ENCODE results near the gene PRSS50.
"Not testable (repeated sequence)": the region's sequence is repeated elsewhere in the genome, so short reads cannot be mapped to it uniquely, and the experiment has no call there.

Gene PRSS50

DNA sequence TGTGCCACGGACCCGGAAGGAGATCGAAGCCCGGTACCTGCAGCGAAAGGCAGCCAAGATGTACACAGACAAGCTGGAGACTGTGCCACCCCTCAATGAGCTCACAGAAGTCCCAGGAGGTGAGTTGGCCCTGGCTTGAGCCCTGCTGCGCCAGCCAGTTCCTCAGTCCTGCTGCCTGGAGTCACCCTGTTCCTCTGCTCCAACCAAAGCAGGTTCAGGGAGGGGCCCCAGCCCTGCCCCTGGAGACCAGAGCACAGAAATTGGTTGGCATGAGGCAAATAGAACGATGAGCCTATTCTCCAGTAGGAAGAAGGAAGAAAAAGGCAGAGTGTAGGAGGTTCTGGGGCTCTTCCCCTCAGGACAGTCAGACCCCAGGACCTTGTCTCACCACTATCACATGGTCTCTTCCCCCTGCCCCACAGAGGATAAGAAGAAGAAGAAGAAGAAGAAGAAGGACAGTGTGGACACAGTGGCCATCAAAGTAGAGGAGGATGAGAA is 8.5 kb downstream of the PRSS50 start:
- H3K4me3 ChIP-seq, result no peak overlapping the region
- DNase-seq (ENCODE audit: low spot score), result peak; percentile 31
- H3K27ac ChIP-seq, result no peak overlapping the region
- TF ChIP-seq CTCF (IDR thresholded peaks at IDR 0.05), result no peak

GRCh38 chr3:46708401-46709156 is 9.1 kb downstream of the PRSS50 start:
- H3K27ac ChIP-seq, result no peak overlapping the region
- TF ChIP-seq CTCF (IDR thresholded peaks at IDR 0.05), result no peak
- DNase-seq (ENCODE audit: low spot score), result peak; percentile 68
- H3K4me3 ChIP-seq, result no peak overlapping the region

GRCh38 chr3:46707601-46708011 is 10.1 kb downstream of the PRSS50 start:
- TF ChIP-seq CTCF (IDR thresholded peaks at IDR 0.05), result no peak
- DNase-seq (ENCODE audit: low spot score), result peak; percentile 41

GRCh38 chr3:46706771-46707582 is 10.7 kb downstream of the PRSS50 start:
- TF ChIP-seq CTCF (IDR thresholded peaks at IDR 0.05), result no peak
- H3K4me3 ChIP-seq, result no peak overlapping the region
- peak; percentile 65 for DNase-seq (ENCODE audit: low spot score)
- H3K27ac ChIP-seq, result no peak overlapping the region

More at GRCh38 chr3:46707601-46708011, 10.1 kb downstream of the PRSS50 start:
- Histone ChIP-seq H3K27ac (no peak overlapping the region), H3K4me3 (no peak overlapping the region)

DNA sequence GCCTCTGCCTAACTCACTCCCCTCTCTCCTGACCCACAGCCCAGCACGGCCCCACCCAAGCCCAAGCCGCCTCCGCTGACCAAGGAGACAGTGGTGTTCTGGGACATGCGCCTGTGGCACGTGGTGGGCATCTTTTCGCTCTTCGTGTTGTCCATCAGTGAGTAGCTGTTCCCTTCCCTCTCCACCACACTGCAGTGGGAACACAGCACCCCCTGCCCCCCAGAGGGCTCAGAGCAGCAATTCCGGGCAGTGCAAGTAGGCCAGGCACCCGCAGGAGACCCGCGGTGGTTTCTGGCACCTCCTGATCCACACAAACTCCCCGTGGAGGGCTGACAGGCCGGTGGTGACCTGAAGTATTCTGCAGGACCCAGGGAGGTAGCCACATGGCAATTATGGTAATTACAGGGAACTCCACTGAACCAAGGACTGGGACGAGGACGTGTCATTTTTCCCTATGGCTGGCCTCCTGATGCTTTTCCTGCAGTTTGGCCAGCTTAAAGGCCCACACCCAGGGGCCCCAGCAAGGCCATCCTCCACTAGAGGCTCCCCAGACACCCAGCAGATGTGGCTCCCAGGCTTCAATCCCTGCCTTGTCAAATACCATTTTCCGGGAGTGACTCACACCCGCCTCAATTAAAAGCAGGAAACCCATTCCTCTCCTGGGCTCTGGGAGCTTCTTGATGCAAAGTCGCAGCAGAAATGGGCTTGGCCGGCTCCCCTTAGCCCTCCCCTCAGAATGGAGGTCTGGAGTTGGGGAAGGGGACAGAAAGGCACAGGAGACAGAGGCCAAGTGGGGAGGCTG is 11.7 kb downstream of the PRSS50 start:
- Histone ChIP-seq H3K4me3 (no peak overlapping the region), H3K27ac (no peak overlapping the region)
- peak; percentile 70 for DNase-seq (ENCODE audit: low spot score)
- no peak for TF ChIP-seq CTCF (IDR thresholded peaks at IDR 0.05)

- Histone ChIP-seq H3K4me3 (no peak overlapping the region), H3K27ac (no peak overlapping the region)
- peak; percentile 95 for TF ChIP-seq CTCF (IDR thresholded peaks at IDR 0.05)
- DNase-seq (ENCODE audit: low spot score), result no peak
Measured at GRCh38 chr3:46705022-46705530, 12.6 kb downstream of the PRSS50 start.

DNA sequence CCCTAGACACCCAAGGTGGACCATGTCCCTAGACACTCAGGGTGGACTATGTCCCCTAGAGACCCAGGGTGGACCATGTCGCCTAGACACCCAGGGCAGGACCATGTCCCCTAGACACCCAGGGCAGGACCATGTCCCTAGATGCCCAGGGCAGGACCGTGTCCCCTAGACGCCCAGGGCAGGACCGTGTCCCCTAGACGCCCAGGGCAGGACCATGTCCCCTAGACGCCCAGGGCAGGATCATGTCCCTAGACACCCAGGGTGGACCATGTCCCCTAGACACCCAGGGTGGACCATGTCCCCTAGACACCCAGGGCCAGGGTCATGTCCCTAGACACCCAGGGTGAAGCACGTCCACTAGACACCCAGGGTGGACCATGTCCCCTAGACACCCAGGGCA is 13.3 kb downstream of the PRSS50 start:
- not testable (repeated sequence) for H3K4me3 ChIP-seq; DNase-seq (ENCODE audit: low spot score); H3K27ac ChIP-seq
